ENCODE data around the gene KRT35.

Gene KRT35

DNA sequence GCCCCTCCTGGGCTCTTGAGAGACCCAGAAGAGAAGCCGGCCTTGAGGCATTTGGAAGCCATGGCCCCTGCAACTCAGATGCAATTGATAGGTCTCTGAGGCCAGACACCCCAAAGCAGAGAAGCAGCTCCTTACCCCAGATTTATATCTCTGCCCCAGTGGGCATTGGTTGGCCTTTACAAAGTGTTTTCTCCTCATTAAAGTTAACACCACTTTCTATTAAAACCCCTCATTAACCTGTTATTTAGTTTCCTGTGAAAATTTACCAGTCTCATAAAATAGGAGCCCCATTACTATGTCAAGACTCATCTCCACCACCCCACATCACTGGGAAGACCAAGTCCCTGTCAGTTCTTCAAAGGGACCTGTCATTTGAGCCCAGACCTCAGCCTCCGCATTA is at the start of gene KRT35:
Gene KRT35, minus strand, starts transcription at position 116 of the 400 bp plus-strand sequence. Its CDS starts 54 bp downstream, at position 62.
- no peak within 1 kb of the TSS for H3K4me3 ChIP-seq (ENCODE audit: low read depth in 1 of 2, low read length in 2 of 2)
- no peaks in the 10 kb centered on the region for H3K4me1 ChIP-seq (ENCODE audit: control insufficient read depth in 1 of 2, insufficient read depth in 2 of 2, low read length in 2 of 2)
- no peak within 1 kb of the TSS for H3K27ac ChIP-seq (ENCODE audit: low read length)
- H3K27me3 ChIP-seq (ENCODE audit: low read depth, low read length), result no peaks in the 10 kb centered on the region
- no peaks in the 10 kb centered on the region for H3K9me3 ChIP-seq (ENCODE audit: control insufficient read depth in 1 of 2, low read length in 2 of 2)
- H3K36me3 ChIP-seq (ENCODE audit: control insufficient read depth in 1 of 2, insufficient read depth in 2 of 2, low read length in 2 of 2), result no peaks in the 10 kb centered on the region

DNA sequence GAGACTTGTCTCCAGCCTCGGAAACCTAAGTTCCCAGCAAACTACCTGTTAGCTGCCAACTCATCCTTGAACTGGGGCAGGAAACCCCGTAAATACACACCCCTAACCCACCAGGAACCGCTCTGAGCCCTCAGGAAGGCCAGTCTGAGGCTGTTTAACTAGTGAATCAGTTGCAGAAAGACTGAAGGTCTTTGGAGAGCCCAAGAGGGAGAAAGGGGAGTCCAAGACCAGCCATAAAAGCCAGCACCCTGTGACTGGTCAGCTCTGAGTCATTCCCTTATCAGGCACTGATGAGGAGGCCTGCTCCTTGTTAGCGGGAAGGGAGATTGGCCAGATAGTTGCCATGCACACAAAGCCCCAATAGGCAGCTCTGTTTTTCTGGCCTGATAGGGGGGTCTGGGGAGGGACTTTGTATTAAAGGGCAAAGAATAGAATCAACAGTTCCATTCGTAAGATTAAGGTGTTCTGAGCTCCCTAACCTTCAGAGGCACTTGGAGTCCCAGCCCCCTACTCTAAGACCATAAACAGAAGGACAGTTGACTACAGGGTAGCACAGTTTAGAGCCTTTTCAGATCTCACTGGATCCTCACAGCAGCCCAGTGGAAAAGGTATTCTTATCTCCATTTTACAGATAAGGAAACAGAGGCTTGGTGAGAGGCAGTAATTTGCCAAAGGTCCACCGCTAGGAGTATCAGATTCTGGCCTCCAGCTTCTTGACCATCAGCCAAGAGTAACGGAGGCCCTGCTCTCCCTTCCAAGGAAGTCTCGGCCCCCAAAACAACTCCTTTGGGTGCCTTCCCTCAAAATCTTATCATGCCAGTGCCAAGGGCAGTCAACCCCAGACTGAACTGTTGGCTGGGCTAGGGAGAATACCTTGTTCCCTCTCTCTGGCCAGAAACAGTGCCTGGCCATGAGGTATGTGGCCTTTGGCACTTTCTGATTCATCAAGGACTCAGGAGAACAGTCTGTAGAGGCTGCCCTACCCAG is 49.4 kb upstream of the KRT35 start:
- Histone ChIP-seq H3K27ac (ENCODE audit: low read length) (peak overlapping the region; percentile 37), H3K4me3 (ENCODE audit: low read depth in 1 of 2, low read length in 2 of 2) (no peak overlapping the region), H3K9me3 (ENCODE audit: control insufficient read depth in 1 of 2, low read length in 2 of 2) (no peaks in the 10 kb centered on the region), H3K27me3 (ENCODE audit: low read depth, low read length) (peaks cover 26% of the 10 kb centered on the region), H3K4me1 (ENCODE audit: control insufficient read depth in 1 of 2, insufficient read depth in 2 of 2, low read length in 2 of 2) (peaks cover 0 to 11% of the 10 kb centered on the region in 2 donors), H3K36me3 (ENCODE audit: control insufficient read depth in 1 of 2, insufficient read depth in 2 of 2, low read length in 2 of 2) (no peaks in the 10 kb centered on the region)

GRCh38 chr17:41529491-41529915 is 48.6 kb upstream of the KRT35 start:
- no peaks in the 10 kb centered on the region for H3K36me3 ChIP-seq (ENCODE audit: control insufficient read depth in 1 of 2, insufficient read depth in 2 of 2, low read length in 2 of 2)
- peaks cover 24% of the 10 kb centered on the region for H3K27me3 ChIP-seq (ENCODE audit: low read depth, low read length)

DNA sequence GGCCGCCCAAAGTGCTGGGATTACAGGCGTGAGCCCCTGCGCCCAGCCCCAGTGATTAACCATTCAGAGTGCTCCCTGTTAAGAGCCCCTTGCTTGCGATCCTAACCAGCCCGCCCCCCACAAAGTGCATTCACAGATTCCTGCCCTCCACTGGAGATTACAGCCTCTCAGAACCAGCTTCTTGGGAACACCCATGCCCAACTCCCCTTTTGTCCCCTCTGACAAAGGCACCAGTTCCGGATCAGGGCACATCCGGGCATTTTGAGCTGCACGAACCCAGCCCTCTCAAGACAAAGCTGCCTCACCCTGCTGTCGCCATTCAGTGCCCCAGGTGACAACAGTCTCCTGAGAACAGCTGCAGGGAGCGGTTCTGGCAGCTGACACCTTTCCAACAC is 48.0 kb upstream of the KRT35 start:
- Histone ChIP-seq H3K27me3 (ENCODE audit: low read depth, low read length) (peaks cover 24% of the 10 kb centered on the region), H3K36me3 (ENCODE audit: control insufficient read depth in 1 of 2, insufficient read depth in 2 of 2, low read length in 2 of 2) (no peaks in the 10 kb centered on the region), H3K27ac (ENCODE audit: low read length) (peak overlapping the region; percentile 37), H3K4me3 (ENCODE audit: low read depth in 1 of 2, low read length in 2 of 2) (no peak overlapping the region), H3K9me3 (ENCODE audit: control insufficient read depth in 1 of 2, low read length in 2 of 2) (no peaks in the 10 kb centered on the region), H3K4me1 (ENCODE audit: control insufficient read depth in 1 of 2, insufficient read depth in 2 of 2, low read length in 2 of 2) (peaks cover 0 to 11% of the 10 kb centered on the region in 2 donors)

More at GRCh38 chr17:41529491-41529915, 48.6 kb upstream of the KRT35 start:
- peak overlapping the region; percentile 37 for H3K27ac ChIP-seq (ENCODE audit: low read length)
- no peaks in the 10 kb centered on the region for H3K9me3 ChIP-seq (ENCODE audit: control insufficient read depth in 1 of 2, low read length in 2 of 2)
- H3K4me3 ChIP-seq (ENCODE audit: low read depth in 1 of 2, low read length in 2 of 2), result no peak overlapping the region
- H3K4me1 ChIP-seq (ENCODE audit: control insufficient read depth in 1 of 2, insufficient read depth in 2 of 2, low read length in 2 of 2), result peaks cover 0 to 11% of the 10 kb centered on the region in 2 donors

GRCh38 chr17:41527063-41528023 is 46.4 kb upstream of the KRT35 start:
- H3K4me1 ChIP-seq (ENCODE audit: control insufficient read depth in 1 of 2, insufficient read depth in 2 of 2, low read length in 2 of 2), result peaks cover 6 to 11% of the 10 kb centered on the region in 2 donors
- H3K36me3 ChIP-seq (ENCODE audit: control insufficient read depth in 1 of 2, insufficient read depth in 2 of 2, low read length in 2 of 2), result no peaks in the 10 kb centered on the region
- H3K9me3 ChIP-seq (ENCODE audit: control insufficient read depth in 1 of 2, low read length in 2 of 2), result no peaks in the 10 kb centered on the region
- peaks cover 24% of the 10 kb centered on the region for H3K27me3 ChIP-seq (ENCODE audit: low read depth, low read length)
- peak overlapping the region; percentile 69 for H3K27ac ChIP-seq (ENCODE audit: low read length)
- peak overlapping the region; percentile 46 to 51 for H3K4me3 ChIP-seq (ENCODE audit: low read depth in 1 of 2, low read length in 2 of 2)

DNA sequence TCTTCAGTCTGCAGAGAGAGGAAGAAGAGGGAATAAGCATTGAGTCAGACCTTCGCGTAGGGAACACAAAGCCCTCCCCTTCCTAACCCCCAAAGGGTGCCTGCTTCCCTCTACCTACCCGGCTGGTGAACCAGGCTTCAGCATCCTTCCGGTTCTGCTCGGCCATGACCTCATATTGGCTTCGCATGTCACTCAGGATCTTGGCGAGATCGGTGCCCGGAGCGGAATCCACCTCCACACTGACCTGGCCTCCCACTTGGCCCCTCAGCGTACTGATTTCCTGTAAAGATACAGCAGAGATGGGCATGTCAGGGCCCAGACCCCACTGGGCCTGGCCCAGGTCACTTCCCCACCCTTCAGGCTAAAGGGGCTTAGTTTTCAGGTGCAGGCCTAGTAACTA is 43.3 kb upstream of the KRT35 start:
- H3K4me1 ChIP-seq (ENCODE audit: control insufficient read depth in 1 of 2, insufficient read depth in 2 of 2, low read length in 2 of 2), result peaks cover 6 to 11% of the 10 kb centered on the region in 2 donors
- no peaks in the 10 kb centered on the region for H3K9me3 ChIP-seq (ENCODE audit: control insufficient read depth in 1 of 2, low read length in 2 of 2)
- H3K4me3 ChIP-seq (ENCODE audit: low read depth in 1 of 2, low read length in 2 of 2), result no peak overlapping the region
- no peak overlapping the region for H3K27ac ChIP-seq (ENCODE audit: low read length)
- H3K36me3 ChIP-seq (ENCODE audit: control insufficient read depth in 1 of 2, insufficient read depth in 2 of 2, low read length in 2 of 2), result no peaks in the 10 kb centered on the region
- peaks cover 19% of the 10 kb centered on the region for H3K27me3 ChIP-seq (ENCODE audit: low read depth, low read length)

DNA sequence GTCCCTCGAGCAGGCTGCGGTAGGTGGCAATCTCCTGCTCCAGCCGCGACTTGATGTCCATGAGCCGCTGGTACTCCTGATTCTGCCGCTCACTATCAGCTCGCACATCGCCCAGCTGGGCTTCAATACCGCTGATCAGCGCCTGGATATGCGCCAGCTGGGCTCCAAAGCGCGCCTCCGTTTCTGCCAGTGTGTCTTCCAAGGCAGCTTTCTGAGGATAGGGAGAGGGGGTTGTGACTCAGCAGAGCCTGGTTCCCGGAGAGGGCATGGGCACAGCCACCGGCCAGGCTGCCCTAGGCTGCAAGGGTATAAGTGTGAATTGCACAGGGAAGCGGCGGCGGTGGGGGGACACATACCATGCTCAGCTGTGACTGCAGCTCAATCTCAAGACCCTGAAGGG is 42.8 kb upstream of the KRT35 start:
- no peaks in the 10 kb centered on the region for H3K36me3 ChIP-seq (ENCODE audit: control insufficient read depth in 1 of 2, insufficient read depth in 2 of 2, low read length in 2 of 2)
- H3K27ac ChIP-seq (ENCODE audit: low read length), result no peak overlapping the region
- H3K4me1 ChIP-seq (ENCODE audit: control insufficient read depth in 1 of 2, insufficient read depth in 2 of 2, low read length in 2 of 2), result peaks cover 6 to 11% of the 10 kb centered on the region in 2 donors
- peaks cover 16% of the 10 kb centered on the region for H3K27me3 ChIP-seq (ENCODE audit: low read depth, low read length)
- no peaks in the 10 kb centered on the region for H3K9me3 ChIP-seq (ENCODE audit: control insufficient read depth in 1 of 2, low read length in 2 of 2)
- H3K4me3 ChIP-seq (ENCODE audit: low read depth in 1 of 2, low read length in 2 of 2), result no peak overlapping the region

DNA sequence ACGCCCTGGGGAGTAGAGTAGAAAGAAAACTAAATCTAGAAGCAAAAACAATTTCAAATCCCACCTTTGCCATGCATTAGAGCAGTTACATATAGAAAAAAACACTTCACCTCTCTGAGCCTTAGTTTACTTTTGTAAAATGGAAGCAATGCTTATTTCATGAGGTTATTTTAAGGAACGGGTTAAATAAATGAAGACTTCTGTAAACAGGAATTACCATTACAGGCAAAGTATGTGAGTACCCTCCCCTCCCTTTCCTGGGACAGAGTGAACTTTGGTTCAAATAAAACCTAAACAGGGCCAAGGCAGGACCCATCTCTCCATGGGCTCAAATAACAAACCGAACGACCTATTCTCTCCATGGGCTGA is 42.3 kb upstream of the KRT35 start:
- peaks cover 6 to 8% of the 10 kb centered on the region in 2 donors for H3K4me1 ChIP-seq (ENCODE audit: control insufficient read depth in 1 of 2, insufficient read depth in 2 of 2, low read length in 2 of 2)

DNA sequence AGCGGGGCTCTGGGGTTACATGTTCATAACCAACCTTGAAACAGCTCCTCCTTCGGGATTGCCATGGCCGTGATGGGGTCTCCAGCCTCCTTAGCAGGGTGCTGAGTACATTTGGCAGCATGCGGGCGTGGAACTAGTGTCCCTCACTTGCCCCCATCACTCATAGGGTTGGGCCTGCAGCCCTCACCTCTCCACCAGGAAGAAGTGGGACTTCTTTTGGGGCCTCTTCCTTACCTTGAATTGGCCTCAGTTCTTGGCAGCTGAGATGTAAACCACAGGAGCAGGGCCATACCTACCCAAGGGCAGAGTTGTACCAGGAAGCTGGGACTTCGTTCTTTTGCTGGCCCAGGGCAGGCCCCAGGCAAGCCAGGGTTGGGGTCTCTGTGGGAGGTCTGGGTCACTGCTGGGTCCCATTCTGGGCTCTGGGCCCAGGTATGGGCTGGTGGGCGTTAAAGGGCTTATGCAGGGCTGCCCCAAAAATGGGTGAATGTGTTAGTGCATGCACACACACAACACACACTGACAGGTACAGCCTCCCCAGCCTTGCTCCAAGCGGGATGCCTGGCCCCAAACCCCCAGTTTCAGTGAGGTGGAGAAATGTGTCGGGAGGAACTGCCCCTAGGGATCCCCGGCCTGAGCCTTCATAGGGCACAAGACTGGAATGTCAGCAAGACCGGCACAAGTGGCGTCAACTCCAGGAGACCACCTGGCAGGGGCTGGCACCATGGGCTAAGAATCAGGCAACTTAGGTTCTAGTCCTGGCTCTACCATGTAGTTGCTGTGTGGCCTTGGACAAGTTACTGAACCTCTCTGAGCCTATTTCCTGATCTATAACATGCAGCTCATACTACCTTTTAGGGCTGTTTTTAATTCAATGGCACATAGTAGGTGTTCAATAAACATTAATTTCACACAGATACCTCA is 41.6 kb upstream of the KRT35 start:
- Histone ChIP-seq H3K27ac (ENCODE audit: low read length) (no peak overlapping the region), H3K4me1 (ENCODE audit: control insufficient read depth in 1 of 2, insufficient read depth in 2 of 2, low read length in 2 of 2) (peaks cover 2 to 6% of the 10 kb centered on the region in 2 donors)

More for the DNA sequence above, 42.3 kb upstream of the KRT35 start:
- peaks cover 12% of the 10 kb centered on the region for H3K27me3 ChIP-seq (ENCODE audit: low read depth, low read length)
- H3K4me3 ChIP-seq (ENCODE audit: low read depth in 1 of 2, low read length in 2 of 2), result no peak overlapping the region
- no peaks in the 10 kb centered on the region for H3K9me3 ChIP-seq (ENCODE audit: control insufficient read depth in 1 of 2, low read length in 2 of 2)
- H3K27ac ChIP-seq (ENCODE audit: low read length), result no peak overlapping the region
- no peaks in the 10 kb centered on the region for H3K36me3 ChIP-seq (ENCODE audit: control insufficient read depth in 1 of 2, insufficient read depth in 2 of 2, low read length in 2 of 2)

DNA sequence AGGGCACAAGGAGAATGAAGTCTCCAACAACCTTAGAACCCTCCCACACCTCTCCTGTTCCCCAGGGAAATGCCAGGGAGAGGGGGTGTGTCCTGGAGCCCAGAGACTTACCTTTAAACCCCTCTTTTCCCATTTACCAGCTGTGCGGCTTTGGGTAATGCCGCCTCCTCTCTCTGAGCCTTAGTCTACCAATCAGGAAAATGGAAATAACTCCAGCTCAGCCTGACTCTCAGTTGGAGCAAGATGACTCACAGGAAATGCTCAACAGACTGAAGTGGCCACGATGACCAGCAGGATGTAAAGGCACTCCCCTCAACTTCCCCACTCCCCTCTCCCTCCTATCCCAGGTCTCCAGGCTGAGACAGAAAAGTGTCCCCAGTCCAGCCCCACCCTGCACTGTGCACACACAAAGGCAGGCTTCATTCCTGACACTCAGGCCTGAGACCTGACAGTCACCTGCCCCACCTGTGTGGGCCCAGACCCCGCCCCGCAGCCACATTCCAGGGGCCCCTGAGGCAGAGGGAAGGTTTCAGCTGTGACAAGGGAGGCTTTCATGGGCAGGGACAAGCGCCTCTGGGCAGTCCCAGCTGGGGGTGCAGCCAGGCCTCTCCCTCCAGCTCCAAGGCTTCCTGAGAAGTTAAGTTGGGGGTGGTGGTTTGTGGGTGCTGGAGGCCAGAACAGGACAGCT is 40.8 kb upstream of the KRT35 start:
- peaks cover 1% of the 10 kb centered on the region for H3K27me3 ChIP-seq (ENCODE audit: low read depth, low read length)
- no peaks in the 10 kb centered on the region for H3K9me3 ChIP-seq (ENCODE audit: control insufficient read depth in 1 of 2, low read length in 2 of 2)
- H3K4me1 ChIP-seq (ENCODE audit: control insufficient read depth in 1 of 2, insufficient read depth in 2 of 2, low read length in 2 of 2), result peaks cover 0 to 6% of the 10 kb centered on the region in 2 donors
- no peaks in the 10 kb centered on the region for H3K36me3 ChIP-seq (ENCODE audit: control insufficient read depth in 1 of 2, insufficient read depth in 2 of 2, low read length in 2 of 2)
- no peak overlapping the region for H3K4me3 ChIP-seq (ENCODE audit: low read depth in 1 of 2, low read length in 2 of 2)
- no peak overlapping the region for H3K27ac ChIP-seq (ENCODE audit: low read length)

More for the DNA sequence above, 41.6 kb upstream of the KRT35 start:
- H3K4me3 ChIP-seq (ENCODE audit: low read depth in 1 of 2, low read length in 2 of 2), result no peak overlapping the region
- no peaks in the 10 kb centered on the region for H3K9me3 ChIP-seq (ENCODE audit: control insufficient read depth in 1 of 2, low read length in 2 of 2)
- peaks cover 9% of the 10 kb centered on the region for H3K27me3 ChIP-seq (ENCODE audit: low read depth, low read length)
- no peaks in the 10 kb centered on the region for H3K36me3 ChIP-seq (ENCODE audit: control insufficient read depth in 1 of 2, insufficient read depth in 2 of 2, low read length in 2 of 2)
